Glutamatergic neuron (in vitro differentiated cells): ENCODE results near the gene LONRF2. TPM values are rescaled to one million over a fixed set of nuclear protein-coding genes. Genes with fewer than 3 reads are reported as not detected.

Source experiments
- DNase-seq: peaks from one replicate; pipeline ENCODE4 v3.0.0; 2022
- H3K27ac Mint-ChIP-seq: one replicate; pipeline ENCODE4 v1.8.0; 2020; ENCODE audit warnings: mild to moderate bottlenecking, mixed read lengths, inconsistent platforms; ENCODE audit not compliant: unreplicated experiment
- H3K27me3 Mint-ChIP-seq: one replicate; pipeline ENCODE4 v1.8.0; 2020; ENCODE audit warnings: mild to moderate bottlenecking, moderate library complexity, mixed read lengths, inconsistent platforms; ENCODE audit not compliant: unreplicated experiment
- H3K36me3 Mint-ChIP-seq: one replicate; pipeline ENCODE4 v1.8.0; 2020; ENCODE audit warnings: mild to moderate bottlenecking, mixed read lengths, inconsistent platforms; ENCODE audit not compliant: unreplicated experiment
- H3K4me1 Mint-ChIP-seq: one replicate; pipeline ENCODE4 v1.8.0; 2020; ENCODE audit warnings: mild to moderate bottlenecking, low read depth, mixed read lengths, inconsistent platforms; ENCODE audit not compliant: unreplicated experiment
- H3K4me3 Mint-ChIP-seq: one replicate; pipeline ENCODE4 v1.8.0; 2020; ENCODE audit warnings: mild to moderate bottlenecking, mixed read lengths, inconsistent platforms; ENCODE audit not compliant: unreplicated experiment
- H3K9me3 Mint-ChIP-seq: one replicate; pipeline ENCODE4 v1.8.0; 2020; ENCODE audit warnings: mild to moderate bottlenecking, moderate library complexity, mixed read lengths, inconsistent platforms; ENCODE audit not compliant: unreplicated experiment
- total RNA-seq: library from RNA; stranded (reverse); fragmentation: NEBNext Ultra II Directional; extraction: Animal tissue kit (Norgen Biotek cat#: 25700); gene quantifications from one replicate; pipeline ENCODE4 v1.2.1, GENCODE V29; 2021; ENCODE audit not compliant: unreplicated experiment
- TF ChIP-seq, protein P1 (sequence below): fragments of 200-600 bp; sonication (generic); IDR thresholded peaks from one replicate; pipeline ENCODE4 v1.5.0; 2021; ENCODE audit not compliant: partially characterized antibody, unreplicated experiment

The LONRF2 gene
- total RNA-seq, 1 donor from 2014 or later: 1.3 TPM

DNA sequence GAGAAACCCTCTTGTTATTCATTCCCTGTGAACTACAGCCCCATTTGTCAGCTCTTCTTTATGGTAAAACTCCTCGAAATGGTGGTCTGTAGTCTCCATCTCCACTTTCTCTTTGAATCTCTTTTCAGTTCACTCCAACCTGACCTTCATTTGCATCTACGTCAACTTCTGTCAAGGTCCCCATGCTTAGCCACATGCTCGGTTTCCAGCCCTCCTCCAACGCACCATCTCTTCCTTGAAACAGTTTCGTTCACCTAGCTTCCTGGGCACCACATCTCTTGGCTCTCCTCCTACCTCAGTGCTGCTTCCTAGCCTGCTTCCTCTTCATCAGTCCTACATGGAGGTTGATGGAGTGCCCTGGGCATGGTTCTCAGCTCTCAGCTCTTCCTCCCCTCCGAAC, 98.8 kb downstream of the LONRF2 start:
- Mint-ChIP-seq H3K27ac (no peak overlapping the region), H3K4me3 (no peak overlapping the region), H3K9me3 (peaks cover 6% of the 10 kb centered on the region), H3K4me1 (no peaks in the 10 kb centered on the region), H3K27me3 (peaks cover 6% of the 10 kb centered on the region), H3K36me3 (peaks cover 14% of the 10 kb centered on the region)
- DNase-seq: no peak
- TF ChIP-seq, protein P1, sequence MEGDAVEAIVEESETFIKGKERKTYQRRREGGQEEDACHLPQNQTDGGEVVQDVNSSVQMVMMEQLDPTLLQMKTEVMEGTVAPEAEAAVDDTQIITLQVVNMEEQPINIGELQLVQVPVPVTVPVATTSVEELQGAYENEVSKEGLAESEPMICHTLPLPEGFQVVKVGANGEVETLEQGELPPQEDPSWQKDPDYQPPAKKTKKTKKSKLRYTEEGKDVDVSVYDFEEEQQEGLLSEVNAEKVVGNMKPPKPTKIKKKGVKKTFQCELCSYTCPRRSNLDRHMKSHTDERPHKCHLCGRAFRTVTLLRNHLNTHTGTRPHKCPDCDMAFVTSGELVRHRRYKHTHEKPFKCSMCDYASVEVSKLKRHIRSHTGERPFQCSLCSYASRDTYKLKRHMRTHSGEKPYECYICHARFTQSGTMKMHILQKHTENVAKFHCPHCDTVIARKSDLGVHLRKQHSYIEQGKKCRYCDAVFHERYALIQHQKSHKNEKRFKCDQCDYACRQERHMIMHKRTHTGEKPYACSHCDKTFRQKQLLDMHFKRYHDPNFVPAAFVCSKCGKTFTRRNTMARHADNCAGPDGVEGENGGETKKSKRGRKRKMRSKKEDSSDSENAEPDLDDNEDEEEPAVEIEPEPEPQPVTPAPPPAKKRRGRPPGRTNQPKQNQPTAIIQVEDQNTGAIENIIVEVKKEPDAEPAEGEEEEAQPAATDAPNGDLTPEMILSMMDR: no peak

Other genes with a start within 250 kb of the LONRF2 start
- gene AFF3, start 179.9 kb downstream of the LONRF2 start, total RNA-seq: 125 TPM
- 25.0 TPM for gene CHST10, start 95.2 kb upstream of the LONRF2 start, total RNA-seq
- gene NMS, start 148.0 kb upstream of the LONRF2 start, total RNA-seq: not detected
- 24.9 TPM for gene PDCL3, start 240.5 kb upstream of the LONRF2 start, total RNA-seq